Measurements from ENCODE around the gene BLTP3B.

The BLTP3B gene

DNA sequence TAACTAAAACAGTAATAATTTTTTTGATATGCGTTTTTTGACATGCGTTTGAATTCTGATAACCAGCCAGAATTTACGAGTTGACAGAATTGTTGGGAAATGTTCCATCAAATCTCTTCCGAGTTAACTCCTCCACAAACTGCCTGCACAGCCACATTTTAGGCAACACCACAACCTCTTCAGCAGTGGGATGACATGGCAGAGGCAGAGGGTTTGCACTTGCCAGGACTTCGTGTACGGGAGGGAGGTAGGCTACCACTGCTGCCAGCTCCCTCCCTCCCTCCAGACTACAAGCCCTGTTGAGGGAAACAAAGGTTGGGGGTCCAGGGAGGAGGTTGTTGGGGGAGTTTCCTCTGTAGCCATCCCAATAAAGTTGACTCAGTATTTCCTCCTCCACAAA is 43.4 kb upstream of the BLTP3B start:
- TF ChIP-seq TCF4 (CRISPR knock-in tag; IDR thresholded peaks at IDR 0.05; ENCODE audit: borderline replicate concordance) (no peak), ZFP30 (CRISPR knock-in tag; IDR thresholded peaks at IDR 0.05) (no peak), ISL1 (CRISPR knock-in tag; IDR thresholded peaks at IDR 0.05) (no peak), OSR1 (CRISPR knock-in tag; IDR thresholded peaks at IDR 0.05) (no peak)
- TF ChIP-seq, protein P1, sequence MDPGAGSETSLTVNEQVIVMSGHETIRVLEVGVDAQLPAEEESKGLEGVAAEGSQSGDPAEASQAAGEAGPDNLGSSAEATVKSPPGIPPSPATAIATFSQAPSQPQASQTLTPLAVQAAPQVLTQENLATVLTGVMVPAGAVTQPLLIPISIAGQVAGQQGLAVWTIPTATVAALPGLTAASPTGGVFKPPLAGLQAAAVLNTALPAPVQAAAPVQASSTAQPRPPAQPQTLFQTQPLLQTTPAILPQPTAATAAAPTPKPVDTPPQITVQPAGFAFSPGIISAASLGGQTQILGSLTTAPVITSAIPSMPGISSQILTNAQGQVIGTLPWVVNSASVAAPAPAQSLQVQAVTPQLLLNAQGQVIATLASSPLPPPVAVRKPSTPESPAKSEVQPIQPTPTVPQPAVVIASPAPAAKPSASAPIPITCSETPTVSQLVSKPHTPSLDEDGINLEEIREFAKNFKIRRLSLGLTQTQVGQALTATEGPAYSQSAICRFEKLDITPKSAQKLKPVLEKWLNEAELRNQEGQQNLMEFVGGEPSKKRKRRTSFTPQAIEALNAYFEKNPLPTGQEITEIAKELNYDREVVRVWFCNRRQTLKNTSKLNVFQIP (CRISPR knock-in tag; IDR thresholded peaks at IDR 0.05; ENCODE audit: borderline replicate concordance, low read depth), result no peak
- no peak for ATAC-seq

- TF ChIP-seq TCF4 (CRISPR knock-in tag; IDR thresholded peaks at IDR 0.05; ENCODE audit: borderline replicate concordance), result peak; percentile 78; the same call in 1 of the 2 replicates
- TF ChIP-seq ZC3H10 (CRISPR knock-in tag; IDR thresholded peaks at IDR 0.05), result no peak
- peak; percentile 73 for ATAC-seq
These were observed 42.8 kb upstream of the BLTP3B start for GRCh38 chr12:100185361-100185894.

- no peak for TF ChIP-seq ESRRG (CRISPR knock-in tag; IDR thresholded peaks at IDR 0.05)
- no peak for TF ChIP-seq ZNF70 (CRISPR knock-in tag; IDR thresholded peaks at IDR 0.05)
- TF ChIP-seq ZFP3 (CRISPR knock-in tag; IDR thresholded peaks at IDR 0.05), result no peak
- TF ChIP-seq CSDC2 (CRISPR knock-in tag; IDR thresholded peaks at IDR 0.05), result no peak
- no peak for TF ChIP-seq TCF4 (CRISPR knock-in tag; IDR thresholded peaks at IDR 0.05; ENCODE audit: borderline replicate concordance)
- no peak for TF ChIP-seq CREB5 (CRISPR knock-in tag; IDR thresholded peaks at IDR 0.05; ENCODE audit: low read depth)
- TF ChIP-seq, protein P2, sequence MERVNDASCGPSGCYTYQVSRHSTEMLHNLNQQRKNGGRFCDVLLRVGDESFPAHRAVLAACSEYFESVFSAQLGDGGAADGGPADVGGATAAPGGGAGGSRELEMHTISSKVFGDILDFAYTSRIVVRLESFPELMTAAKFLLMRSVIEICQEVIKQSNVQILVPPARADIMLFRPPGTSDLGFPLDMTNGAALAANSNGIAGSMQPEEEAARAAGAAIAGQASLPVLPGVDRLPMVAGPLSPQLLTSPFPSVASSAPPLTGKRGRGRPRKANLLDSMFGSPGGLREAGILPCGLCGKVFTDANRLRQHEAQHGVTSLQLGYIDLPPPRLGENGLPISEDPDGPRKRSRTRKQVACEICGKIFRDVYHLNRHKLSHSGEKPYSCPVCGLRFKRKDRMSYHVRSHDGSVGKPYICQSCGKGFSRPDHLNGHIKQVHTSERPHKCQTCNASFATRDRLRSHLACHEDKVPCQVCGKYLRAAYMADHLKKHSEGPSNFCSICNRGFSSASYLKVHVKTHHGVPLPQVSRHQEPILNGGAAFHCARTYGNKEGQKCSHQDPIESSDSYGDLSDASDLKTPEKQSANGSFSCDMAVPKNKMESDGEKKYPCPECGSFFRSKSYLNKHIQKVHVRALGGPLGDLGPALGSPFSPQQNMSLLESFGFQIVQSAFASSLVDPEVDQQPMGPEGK (CRISPR knock-in tag; IDR thresholded peaks at IDR 0.05; ENCODE audit: borderline replicate concordance), result no peak
- TF ChIP-seq ZC3H10 (CRISPR knock-in tag; IDR thresholded peaks at IDR 0.05), result no peak
- no peak for TF ChIP-seq TSHZ2 (CRISPR knock-in tag; IDR thresholded peaks at IDR 0.05)
- no peak for TF ChIP-seq OSR1 (CRISPR knock-in tag; IDR thresholded peaks at IDR 0.05)
- no peak for TF ChIP-seq ZFP30 (CRISPR knock-in tag; IDR thresholded peaks at IDR 0.05)
- no peak for TF ChIP-seq TOX (CRISPR knock-in tag; IDR thresholded peaks at IDR 0.05; ENCODE audit: borderline replicate concordance)
- TF ChIP-seq BACH2 (CRISPR knock-in tag; IDR thresholded peaks at IDR 0.05; ENCODE audit: borderline replicate concordance), result no peak
- TF ChIP-seq PPARA (CRISPR knock-in tag; IDR thresholded peaks at IDR 0.05; ENCODE audit: borderline replicate concordance), result no peak
- TF ChIP-seq ARNTL (CRISPR knock-in tag; IDR thresholded peaks at IDR 0.05; ENCODE audit: borderline replicate concordance, low read depth), result no peak
- no peak for TF ChIP-seq ISL1 (CRISPR knock-in tag; IDR thresholded peaks at IDR 0.05)
- TF ChIP-seq, protein P3, sequence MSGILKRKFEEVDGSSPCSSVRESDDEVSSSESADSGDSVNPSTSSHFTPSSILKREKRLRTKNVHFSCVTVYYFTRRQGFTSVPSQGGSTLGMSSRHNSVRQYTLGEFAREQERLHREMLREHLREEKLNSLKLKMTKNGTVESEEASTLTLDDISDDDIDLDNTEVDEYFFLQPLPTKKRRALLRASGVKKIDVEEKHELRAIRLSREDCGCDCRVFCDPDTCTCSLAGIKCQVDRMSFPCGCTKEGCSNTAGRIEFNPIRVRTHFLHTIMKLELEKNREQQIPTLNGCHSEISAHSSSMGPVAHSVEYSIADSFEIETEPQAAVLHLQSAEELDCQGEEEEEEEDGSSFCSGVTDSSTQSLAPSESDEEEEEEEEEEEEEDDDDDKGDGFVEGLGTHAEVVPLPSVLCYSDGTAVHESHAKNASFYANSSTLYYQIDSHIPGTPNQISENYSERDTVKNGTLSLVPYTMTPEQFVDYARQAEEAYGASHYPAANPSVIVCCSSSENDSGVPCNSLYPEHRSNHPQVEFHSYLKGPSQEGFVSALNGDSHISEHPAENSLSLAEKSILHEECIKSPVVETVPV (CRISPR knock-in tag; IDR thresholded peaks at IDR 0.05), result no peak
- TF ChIP-seq ZNF8 (CRISPR knock-in tag; IDR thresholded peaks at IDR 0.05), result no peak
- no peak for TF ChIP-seq ZNF565 (CRISPR knock-in tag; conservative IDR thresholded peaks at IDR 0.05; ENCODE audit: low read depth)
- no peak for ATAC-seq
These were observed 42.0 kb upstream of the BLTP3B start for GRCh38 chr12:100184549-100185145.
